ENCODE results near the gene ALG14.

- TF ChIP-seq NFRKB (IDR thresholded peaks at IDR 0.05), result no peak
- no peak for TF ChIP-seq FOXM1 (IDR thresholded peaks at IDR 0.05; ENCODE audit: borderline replicate concordance)
- TF ChIP-seq ZNF384 (IDR thresholded peaks at IDR 0.05), result no peak
- no peak for TF ChIP-seq TARDBP (IDR thresholded peaks at IDR 0.05)
- no peak for TF ChIP-seq BHLHE40 (IDR thresholded peaks at IDR 0.05; ENCODE audit: borderline replicate concordance)
- no peak for TF ChIP-seq LEF1 (IDR thresholded peaks at IDR 0.05; ENCODE audit: borderline replicate concordance)
- no peak for TF ChIP-seq ELF4 (IDR thresholded peaks at IDR 0.05)
- TF ChIP-seq CTBP1 (IDR thresholded peaks at IDR 0.05; ENCODE audit: borderline replicate concordance), result no peak
- no peak for TF ChIP-seq SP1 (IDR thresholded peaks at IDR 0.05)
- TF ChIP-seq FOXK2 (IDR thresholded peaks at IDR 0.05), result no peak
- no peak for TF ChIP-seq FOXA1 (IDR thresholded peaks at IDR 0.05)
- TF ChIP-seq HDGF (IDR thresholded peaks at IDR 0.05; ENCODE audit: borderline replicate concordance), result no peak
- TF ChIP-seq ARNT (IDR thresholded peaks at IDR 0.05), result no peak
- TF ChIP-seq SUZ12 (IDR thresholded peaks at IDR 0.05), result no peak
Measured at GRCh38 chr1:94935034-94935433, 137.7 kb downstream of the ALG14 start.
